ENCODE measurements around the gene TPSAB1.
"Not testable (repeated sequence)": the region's sequence is repeated elsewhere in the genome, so short reads cannot be mapped to it uniquely, and the experiment has no call there.

Gene TPSAB1

GRCh38 chr16:1225051-1225451 lies 15.5 kb upstream of the TPSAB1 start, which contains the start of gene TPSG1:
Gene TPSG1 (minus strand): TSS chr16:1225268. CDS start chr16:1225252, 16 bp downstream.
- no peak for DNase-seq (ENCODE audit: low read depth in 2 of 2)
- no peak within 1 kb of the TSS for H3K4me3 ChIP-seq (replicated peaks in 1 of 2; ENCODE audit: low read depth in 2 of 2, low read length in 2 of 2)
- TF ChIP-seq CTCF (IDR thresholded peaks at IDR 0.05; ENCODE audit: low read depth, low read length) = no peak

- not testable (repeated sequence) for DNase-seq (ENCODE audit: low read depth in 2 of 2); H3K4me3 ChIP-seq (replicated peaks in 1 of 2; ENCODE audit: low read depth in 2 of 2, low read length in 2 of 2)
These were observed 14.7 kb upstream of the TPSAB1 start for GRCh38 chr16:1225728-1226311.

GRCh38 chr16:1226692-1227091 lies 13.8 kb upstream of the TPSAB1 start:
- not testable (repeated sequence) for DNase-seq (ENCODE audit: low read depth in 2 of 2); H3K4me3 ChIP-seq (replicated peaks in 1 of 2; ENCODE audit: low read depth in 2 of 2, low read length in 2 of 2)

GRCh38 chr16:1228227-1228626 lies 12.3 kb upstream of the TPSAB1 start:
- not testable (repeated sequence) for H3K4me3 ChIP-seq (replicated peaks in 1 of 2; ENCODE audit: low read depth in 2 of 2, low read length in 2 of 2); DNase-seq (ENCODE audit: low read depth in 2 of 2)

- not testable (repeated sequence) for DNase-seq (ENCODE audit: low read depth in 2 of 2); H3K4me3 ChIP-seq (replicated peaks in 1 of 2; ENCODE audit: low read depth in 2 of 2, low read length in 2 of 2)
These were observed 11.0 kb upstream of the TPSAB1 start for GRCh38 chr16:1229476-1229875.

GRCh38 chr16:1230084-1230470 lies 10.4 kb upstream of the TPSAB1 start, which contains the start of gene TPSB2:
Gene TPSB2 (minus strand): TSS chr16:1230184. CDS start chr16:1229951, 233 bp downstream.
- DNase-seq (ENCODE audit: low read depth in 2 of 2); H3K4me3 ChIP-seq (replicated peaks in 1 of 2; ENCODE audit: low read depth in 2 of 2, low read length in 2 of 2): not testable (repeated sequence)

GRCh38 chr16:1230471-1231212 lies 9.9 kb upstream of the TPSAB1 start:
- not testable (repeated sequence) for DNase-seq (ENCODE audit: low read depth in 2 of 2); H3K4me3 ChIP-seq (replicated peaks in 1 of 2; ENCODE audit: low read depth in 2 of 2, low read length in 2 of 2)

- not testable (repeated sequence) for DNase-seq (ENCODE audit: low read depth in 2 of 2); H3K4me3 ChIP-seq (replicated peaks in 1 of 2; ENCODE audit: low read depth in 2 of 2, low read length in 2 of 2)
These were observed 9.2 kb upstream of the TPSAB1 start for GRCh38 chr16:1231301-1231700.

- DNase-seq (ENCODE audit: low read depth in 2 of 2) = not testable (repeated sequence)
These were observed 8.3 kb upstream of the TPSAB1 start for GRCh38 chr16:1232049-1232748.

GRCh38 chr16:1236659-1237058 lies 3.8 kb upstream of the TPSAB1 start:
- H3K4me3 ChIP-seq (replicated peaks in 1 of 2; ENCODE audit: low read depth in 2 of 2, low read length in 2 of 2); DNase-seq (ENCODE audit: low read depth in 2 of 2): not testable (repeated sequence)

More at GRCh38 chr16:1232049-1232748, 8.3 kb upstream of the TPSAB1 start:
- not testable (repeated sequence) for H3K4me3 ChIP-seq (replicated peaks in 1 of 2; ENCODE audit: low read depth in 2 of 2, low read length in 2 of 2)

- H3K4me3 ChIP-seq (replicated peaks in 1 of 2; ENCODE audit: low read depth in 2 of 2, low read length in 2 of 2) = no peak overlapping the region
- DNase-seq (ENCODE audit: low read depth in 2 of 2) = no peak
- no peak for TF ChIP-seq CTCF (IDR thresholded peaks at IDR 0.05; ENCODE audit: low read depth, low read length)
These were observed 2.5 kb upstream of the TPSAB1 start for GRCh38 chr16:1237990-1238389.

- H3K4me3 ChIP-seq (replicated peaks in 1 of 2; ENCODE audit: low read depth in 2 of 2, low read length in 2 of 2); DNase-seq (ENCODE audit: low read depth in 2 of 2): not testable (repeated sequence)
These were observed 1.6 kb upstream of the TPSAB1 start for GRCh38 chr16:1238909-1239308.

GRCh38 chr16:1239575-1239974 lies 930 bp upstream of the TPSAB1 start:
- not testable (repeated sequence) for DNase-seq (ENCODE audit: low read depth in 2 of 2)

GRCh38 chr16:1241081-1241480 lies 576 bp downstream of the TPSAB1 start:
- not testable (repeated sequence) for H3K4me3 ChIP-seq (replicated peaks in 1 of 2; ENCODE audit: low read depth in 2 of 2, low read length in 2 of 2); DNase-seq (ENCODE audit: low read depth in 2 of 2)

More at GRCh38 chr16:1239575-1239974, 930 bp upstream of the TPSAB1 start:
- H3K4me3 ChIP-seq (replicated peaks in 1 of 2; ENCODE audit: low read depth in 2 of 2, low read length in 2 of 2) = not testable (repeated sequence)

GRCh38 chr16:1243363-1243762 lies 2.9 kb downstream of the TPSAB1 start:
- H3K4me3 ChIP-seq (replicated peaks in 1 of 2; ENCODE audit: low read depth in 2 of 2, low read length in 2 of 2); DNase-seq (ENCODE audit: low read depth in 2 of 2): not testable (repeated sequence)
